GM19455 (cell line): ENCODE measurements around the gene TOR2A.

Experiments
- ATAC-seq: cut with Tn5 transposase; IDR thresholded peaks from one replicate; pipeline ENCODE4 v1.9.1; 2021; ENCODE audit not compliant: unreplicated experiment

Gene TOR2A

DNA sequence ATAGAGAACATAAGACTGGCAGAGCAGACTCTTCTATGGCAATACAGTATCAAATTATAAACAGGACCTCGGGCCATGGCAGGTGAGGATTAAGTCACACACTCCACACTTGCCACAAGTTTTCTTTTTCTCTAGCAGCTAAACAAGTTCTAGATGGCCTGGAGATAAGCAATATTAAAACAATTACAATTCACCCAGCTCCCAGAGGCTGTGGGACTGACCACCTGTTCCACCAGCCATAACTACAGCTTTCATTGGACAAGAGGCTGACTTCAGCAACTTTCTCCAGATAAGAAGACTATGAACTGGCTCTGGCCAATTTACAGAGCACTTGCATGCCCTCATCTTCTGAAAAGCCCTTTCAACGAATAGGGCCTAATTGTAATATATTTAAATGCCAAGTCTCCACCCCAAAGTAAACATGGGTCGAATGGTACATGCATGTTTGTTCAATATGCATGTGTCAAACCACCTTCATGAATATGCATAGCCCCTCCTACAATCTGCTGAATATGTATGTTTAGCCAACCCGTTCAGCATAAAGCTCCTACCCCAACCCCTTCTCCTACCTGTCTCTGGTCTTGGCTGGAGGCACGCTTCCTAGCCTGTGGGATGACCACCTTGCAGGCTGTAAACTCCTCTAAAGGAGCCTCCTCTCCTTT is 34.4 kb downstream of the TOR2A start:
- ATAC-seq: no peak

DNA sequence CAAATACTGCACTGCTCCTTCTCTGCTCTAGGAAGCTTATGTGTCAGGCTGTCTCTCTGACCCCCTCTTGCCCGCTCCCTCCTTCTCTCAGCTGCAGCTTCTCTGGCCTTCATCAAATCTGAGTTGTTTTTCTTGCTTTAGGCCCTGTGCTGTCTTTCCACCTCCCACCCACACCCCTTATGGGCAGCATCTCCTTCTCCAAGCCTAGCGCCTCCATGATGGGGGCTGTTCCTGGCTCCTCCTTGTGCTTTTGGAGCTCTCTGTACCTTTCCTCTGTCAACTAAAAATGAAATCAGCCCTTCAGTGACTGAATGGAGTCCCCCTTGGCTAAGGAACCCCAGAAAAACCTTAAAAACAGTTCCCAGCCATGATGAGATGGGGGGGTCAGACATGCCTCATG is 35.0 kb downstream of the TOR2A start:
- ATAC-seq: no peak

DNA sequence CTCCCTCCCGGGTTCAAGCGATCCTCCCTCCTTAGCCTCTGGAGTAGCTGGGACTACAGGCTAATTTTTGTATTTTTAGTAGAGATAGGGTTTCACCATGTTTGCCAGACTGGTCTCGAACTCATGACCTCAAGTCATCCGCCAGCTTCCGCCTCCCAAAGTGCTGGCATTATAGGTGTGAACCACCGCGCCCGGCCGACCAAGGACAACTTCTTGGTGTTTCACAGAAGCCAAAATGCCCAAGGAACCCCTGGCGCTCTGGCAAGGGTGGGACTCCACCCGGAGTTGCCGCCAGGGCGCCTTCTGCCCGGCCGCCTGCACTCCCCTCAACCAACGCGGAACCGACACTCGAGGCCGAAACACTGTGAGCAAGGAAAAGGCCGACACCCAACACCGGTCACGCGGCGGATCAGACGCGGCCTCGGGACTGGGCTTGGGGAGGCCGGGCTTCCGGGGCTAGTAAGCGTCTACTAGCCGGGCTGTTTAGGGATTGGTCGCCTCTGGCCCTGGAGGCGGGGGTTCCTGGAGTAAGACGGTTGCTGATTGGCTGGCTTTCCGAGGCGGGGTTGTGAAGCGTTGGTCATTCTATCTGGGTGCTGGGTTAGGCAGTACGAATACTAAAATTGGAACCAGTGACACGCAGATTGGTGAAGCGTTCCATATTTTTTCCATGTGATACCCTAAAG is 36.0 kb downstream of the TOR2A start:
- ATAC-seq: no peak

DNA sequence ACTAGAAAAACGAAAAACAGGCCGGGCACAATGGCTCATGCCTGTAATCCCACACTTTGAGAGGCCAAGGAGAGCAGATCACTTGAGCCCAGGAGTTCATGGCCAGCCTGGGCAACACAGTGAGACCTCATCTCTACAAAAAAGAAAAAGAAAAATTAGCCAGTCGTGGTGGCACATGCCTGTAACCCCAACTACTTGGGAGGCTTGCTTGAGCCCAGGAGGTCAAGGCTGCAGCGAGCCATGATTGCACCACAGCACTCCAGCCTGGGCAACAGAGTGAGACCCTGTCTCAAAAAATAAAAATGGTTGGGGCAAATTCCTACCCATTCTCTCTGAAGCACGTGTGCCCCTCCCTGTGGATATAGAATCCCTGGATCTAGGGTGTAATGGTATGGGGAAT is 36.7 kb downstream of the TOR2A start:
- ATAC-seq: no peak

GRCh38 chr9:127697575-127697974 is 37.5 kb downstream of the TOR2A start:
- no peak for ATAC-seq

DNA sequence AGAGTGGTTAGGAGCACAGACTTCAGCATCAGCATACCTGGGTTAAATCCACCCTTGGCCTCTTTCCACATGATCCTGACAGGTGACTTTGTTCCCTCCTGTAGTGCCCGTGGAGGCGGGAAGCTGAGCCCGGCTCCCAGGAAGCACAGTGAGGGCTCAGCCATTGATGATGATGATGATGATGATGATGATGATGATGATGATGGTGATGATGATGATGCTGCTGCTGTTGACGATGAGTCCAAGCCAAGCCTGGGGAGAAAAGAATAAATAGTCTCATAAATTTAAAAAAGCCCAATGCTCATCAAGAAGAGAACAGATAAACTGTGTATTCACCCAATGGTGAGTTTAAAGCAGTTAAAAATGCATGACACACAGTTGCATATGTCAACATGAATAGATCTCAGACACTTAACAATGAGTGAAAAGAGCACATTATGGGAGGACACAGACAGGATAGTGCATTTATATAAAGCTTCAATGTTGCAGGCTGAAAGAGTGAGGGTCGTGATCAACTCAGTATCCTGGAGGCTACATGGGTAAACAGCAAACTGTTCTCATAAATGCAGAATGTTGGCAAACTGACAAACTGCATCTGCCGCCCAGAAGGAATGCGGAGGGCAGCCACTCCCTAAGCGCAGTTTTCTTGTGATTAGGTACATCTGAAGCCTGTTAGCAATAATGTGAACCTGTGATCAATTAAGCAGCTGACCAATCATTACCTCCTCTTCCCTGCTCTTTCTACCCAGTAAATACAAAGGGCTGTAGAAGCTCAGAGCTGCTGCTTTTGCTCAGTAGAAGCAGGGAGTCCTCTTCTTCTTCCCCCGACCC is 40.0 kb downstream of the TOR2A start:
- no peak for ATAC-seq

DNA sequence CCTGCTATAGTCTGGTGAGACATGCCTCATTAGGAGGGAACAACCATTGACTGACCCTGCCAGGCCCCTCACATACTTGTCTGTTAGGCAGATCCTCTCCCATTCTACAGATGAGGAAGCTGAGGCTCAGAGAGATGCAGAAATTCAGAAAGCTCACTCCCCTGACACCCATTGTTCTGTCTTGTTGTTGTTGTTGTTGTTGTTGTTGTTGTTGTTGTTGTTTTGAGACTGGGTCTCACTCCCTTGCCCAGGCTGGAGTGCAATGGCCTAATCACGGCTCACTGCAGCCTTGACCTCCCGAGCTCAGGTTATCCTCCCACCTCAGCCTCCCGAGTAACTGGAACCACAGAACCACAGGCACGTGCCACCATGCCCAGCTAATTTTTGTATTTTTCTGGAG is 41.4 kb downstream of the TOR2A start:
- ATAC-seq: no peak

- no peak for ATAC-seq
These were observed 42.0 kb downstream of the TOR2A start for GRCh38 chr9:127693143-127693542.

DNA sequence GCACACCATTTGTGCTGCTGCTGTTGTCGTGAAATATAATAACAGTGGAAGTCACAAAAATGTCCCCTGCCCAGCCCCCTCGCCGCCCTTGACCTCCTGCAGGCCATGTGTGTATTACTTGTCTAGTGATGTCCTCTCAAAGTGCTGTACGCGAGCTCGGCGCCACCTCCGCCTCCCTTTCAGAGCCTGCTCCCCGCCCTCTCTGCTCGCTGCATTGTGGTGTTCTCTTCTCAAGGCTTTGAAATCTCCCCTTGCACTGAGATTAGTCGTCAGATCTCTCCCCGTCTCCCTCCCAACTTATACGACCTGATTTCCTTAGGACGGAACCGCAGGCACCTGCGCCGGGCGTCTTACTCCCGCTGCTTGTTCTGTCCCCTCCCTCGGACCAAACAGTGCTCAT is 43.0 kb downstream of the TOR2A start:
- no peak for ATAC-seq

DNA sequence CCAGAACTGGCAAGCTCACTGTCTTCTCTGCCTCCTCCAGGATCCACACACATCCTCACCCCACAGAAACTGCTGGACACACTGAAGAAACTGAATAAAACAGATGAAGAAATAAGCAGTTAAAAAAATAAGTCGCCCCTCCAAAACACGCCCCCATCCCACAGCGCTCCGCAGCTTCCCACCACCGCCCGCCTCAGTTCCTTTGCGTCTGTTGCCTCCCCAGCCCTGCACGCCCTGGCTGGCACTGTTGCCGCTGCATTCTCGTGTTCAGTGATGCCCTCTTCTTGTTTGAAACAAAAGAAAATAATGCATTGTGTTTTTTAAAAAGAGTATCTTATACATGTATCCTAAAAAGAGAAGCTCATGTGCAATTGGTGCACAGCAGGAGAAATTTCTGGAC is 44.4 kb downstream of the TOR2A start:
- no peak for ATAC-seq

GRCh38 chr9:127689329-127690000 is 45.6 kb downstream of the TOR2A start:
- no peak for ATAC-seq

DNA sequence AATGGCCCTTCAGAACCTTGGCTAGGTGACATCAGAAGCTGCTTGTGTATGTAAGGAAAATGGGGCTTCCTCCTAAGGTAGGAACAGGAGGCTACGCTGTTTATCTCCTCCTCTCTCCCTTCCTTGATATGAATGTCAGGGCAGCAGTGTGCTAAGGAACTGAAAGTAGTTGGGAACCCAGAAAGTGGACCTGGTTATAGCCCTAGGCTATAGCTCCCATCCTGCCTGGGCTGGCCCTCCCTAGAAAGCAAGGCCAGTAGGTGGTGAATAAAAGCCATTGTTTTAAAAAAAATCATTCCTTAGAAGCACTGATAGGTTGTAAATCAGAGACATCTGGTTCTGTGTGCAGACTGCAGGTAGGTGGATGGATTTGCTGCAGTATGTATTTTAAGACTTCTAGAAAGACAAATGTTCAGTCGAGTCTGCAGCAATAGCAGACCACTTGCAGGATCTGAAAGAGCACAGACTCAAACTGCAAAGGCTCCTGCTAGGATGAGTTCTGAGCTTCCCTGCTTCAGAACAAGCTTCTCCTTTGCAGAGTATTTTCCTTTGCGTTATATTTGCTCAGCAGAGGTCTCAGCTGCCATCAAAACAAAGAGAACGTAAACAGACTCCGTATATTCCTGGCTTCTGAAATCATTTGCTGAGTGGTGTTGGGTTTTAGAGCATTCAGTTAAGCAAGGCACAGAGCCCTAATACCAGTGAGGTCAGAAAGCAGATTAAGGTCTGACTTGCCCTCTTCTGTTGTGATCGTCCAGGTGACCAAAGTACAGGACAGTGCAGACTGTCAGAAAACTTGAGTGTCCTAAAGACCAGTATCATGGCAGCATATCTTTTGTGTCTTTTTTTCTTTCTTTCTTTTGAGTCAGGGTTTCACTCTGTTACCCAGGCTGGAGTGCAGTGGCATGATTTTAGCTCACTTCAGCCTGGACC is 48.4 kb downstream of the TOR2A start:
- ATAC-seq: no peak

DNA sequence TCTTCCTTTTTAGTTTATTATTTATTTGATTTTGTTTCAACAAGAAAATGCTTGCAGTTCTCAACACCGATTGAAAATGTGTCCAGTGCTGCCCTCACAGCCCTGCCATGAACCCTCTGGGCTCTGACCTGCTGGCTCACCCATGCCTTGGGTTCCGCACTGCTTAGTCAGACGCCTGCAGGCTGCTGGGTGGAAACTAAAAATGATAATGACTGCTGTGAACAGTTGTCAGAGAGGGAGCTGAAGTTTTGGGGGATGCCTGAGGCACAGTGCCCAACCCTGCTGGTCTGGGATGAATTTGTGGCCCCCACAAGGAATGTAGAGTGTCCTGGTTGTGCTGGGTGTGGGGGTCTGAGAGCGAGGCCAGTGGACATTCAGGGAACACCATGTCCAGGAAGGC is 50.5 kb downstream of the TOR2A start:
- ATAC-seq: no peak

DNA sequence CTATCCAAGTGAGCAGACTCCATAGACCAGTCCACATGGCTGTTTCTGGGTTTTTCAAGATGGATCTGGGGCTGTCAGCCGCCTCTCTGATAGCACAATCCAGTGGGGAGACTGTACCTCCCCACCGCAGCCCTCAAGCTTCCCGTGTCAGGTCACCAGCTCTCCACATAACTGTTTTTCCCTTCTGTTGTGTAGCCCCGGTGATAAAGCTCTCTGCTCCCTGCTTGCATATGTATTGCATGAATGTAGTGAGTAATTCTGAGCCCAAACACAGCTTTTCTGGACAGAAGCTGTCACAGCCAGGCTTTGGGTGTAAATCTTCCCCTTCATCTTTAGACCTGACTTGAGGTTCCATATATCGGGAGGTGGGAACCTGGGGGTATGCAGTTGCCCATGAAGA is 51.4 kb downstream of the TOR2A start:
- no peak for ATAC-seq

DNA sequence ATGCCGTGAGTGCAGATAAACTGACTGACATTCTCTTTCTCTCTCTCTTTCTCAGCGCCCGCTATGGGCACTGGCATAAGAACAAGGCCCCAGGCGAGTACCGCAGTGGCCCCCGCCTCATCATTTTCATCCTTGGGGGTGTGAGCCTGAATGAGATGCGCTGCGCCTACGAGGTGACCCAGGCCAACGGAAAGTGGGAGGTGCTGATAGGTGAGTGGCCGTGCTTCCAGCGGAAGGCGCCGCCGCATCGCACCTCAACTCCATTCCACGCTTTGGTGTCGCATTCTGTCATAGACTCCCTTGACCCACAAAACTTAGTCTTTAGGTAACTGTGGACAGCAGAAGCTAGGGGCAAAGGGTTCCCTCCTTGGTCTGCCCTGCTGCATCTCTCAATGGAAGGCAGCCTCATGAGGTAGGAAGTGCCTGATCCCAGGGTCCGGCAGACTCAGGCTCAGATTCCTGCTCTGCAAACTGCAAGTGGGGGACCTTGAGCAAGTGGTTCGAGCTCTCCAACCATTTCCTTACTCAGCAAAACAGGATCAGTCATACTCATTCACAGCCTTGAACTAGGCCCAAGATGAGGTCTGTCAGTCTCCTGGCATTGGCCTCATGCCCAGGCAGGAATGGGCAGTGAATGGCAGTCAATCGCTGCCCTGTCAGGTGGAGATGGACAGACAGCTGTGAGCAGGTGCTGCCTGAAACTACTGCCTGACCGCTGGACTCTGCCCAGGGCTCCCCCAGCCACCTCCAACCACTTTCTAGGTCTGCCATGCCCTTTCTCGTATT is 52.5 kb downstream of the TOR2A start:
- no peak for ATAC-seq
